HCT116 (cell line): Measurements from ENCODE around the gene PCMT1. TPM values are rescaled to one million over a fixed set of nuclear protein-coding genes. Genes with fewer than 3 reads are reported as not detected.

Experiments used
- ATAC-seq: fragments of 200-7000 bp; cut with Tn5 transposase; 2 replicates; pipeline ENCODE4 v1.9.1; 2020; ENCODE audit warnings: mild to moderate bottlenecking, moderate library complexity
- BruUV-seq: library from RNA; stranded (reverse); fragments of 400-500 nt; replicated peaks from 2 replicates; lab custom pipeline; 2021; lab: Mats Ljungman, UMichigan
- CTCF ChIA-PET: fragments of 300-600 bp; sonication (Branson Sonifier 250); formaldehyde crosslinking; loops from one replicate; lab custom pipeline; 2021; ENCODE audit warnings: antibody characterized with exemption; lab: Charles Lee
- POLR2A ChIA-PET: fragments of 300-600, 350-600 bp; sonication (Branson Sonifier 250); formaldehyde crosslinking; loops from one replicate; lab custom pipeline; 2021; ENCODE audit warnings: antibody characterized with exemption; lab: Charles Lee
- RAD21 ChIA-PET, 2 experiments: fragments of 300-600 bp; sonication (Branson Sonifier 250); formaldehyde crosslinking; loops; one replicate each; lab custom pipeline; 2023; ENCODE audit warnings: low total read pairs in 2 of 2; ENCODE audit not compliant: uncharacterized antibody in 2 of 2, unreplicated experiment in 2 of 2, low non-redundant PET in 1 of 2; lab: Charles Lee
- DNase-seq: peaks from one replicate; pipeline ENCODE4 v3.0.0-alpha.2; 2010; ENCODE audit warnings: low read depth, low spot score
- H2AFZ ChIP-seq: fragments of 200-600 bp; shearing (Covaris generic), sonication (generic); 2 replicates; pipeline ENCODE4 v1.6.1; 2017; ENCODE audit warnings: low read depth, mixed run types, mixed read lengths, antibody characterized with exemption, low read length; ENCODE audit not compliant: poor library complexity, severe bottlenecking
- H3K27ac ChIP-seq: 2 replicates; pipeline ENCODE4 v1.5.1; 2012; ENCODE audit warnings: low read depth, low read length
- H3K27me3 ChIP-seq: fragments of 200-600 bp; sonication (generic); 2 replicates; pipeline ENCODE4 v1.6.1; 2016; ENCODE audit warnings: mixed run types, low read length, mixed read lengths; ENCODE audit not compliant: insufficient read depth
- H3K36me3 ChIP-seq, 2 experiments: fragments of 200-500 bp in 1 of 2; fragments of 200-600 bp in 1 of 2; sonication (Bioruptor generic) in 1 of 2; sonication (generic) in 1 of 2; 2 replicates each; pipeline versions ENCODE4 v1.5.1 to v1.6.1; 2014 to 2016; ENCODE audit warnings: low read length in 2 of 2, inconsistent platforms in 1 of 2, mixed read lengths in 1 of 2, mixed run types in 1 of 2; ENCODE audit not compliant: insufficient read depth in 2 of 2, control insufficient read depth in 1 of 2
- H3K4me1 ChIP-seq, 2 experiments: fragments of 200-600 bp in 1 of 2; sonication (generic) in 1 of 2; 2 replicates each; pipeline versions ENCODE4 v1.5.1 to v1.6.1; 2012 to 2017; ENCODE audit warnings: low read length in 2 of 2, inconsistent platforms in 1 of 2, mild to moderate bottlenecking in 1 of 2, mixed read lengths in 1 of 2, mixed run types in 1 of 2, moderate library complexity in 1 of 2; ENCODE audit not compliant: insufficient read depth in 2 of 2, control insufficient read depth in 1 of 2
- H3K4me2 ChIP-seq: fragments of 200-600 bp; sonication (generic); 2 replicates; pipeline ENCODE4 v1.6.1; 2017; ENCODE audit warnings: mixed run types, low read length, mixed read lengths
- H3K4me3 ChIP-seq, 2 experiments: fragments of 200-600 bp in 1 of 2; sonication (generic) in 1 of 2; replicated peaks in 1 of 2; 2 replicates each; pipeline ENCODE4 v1.5.1; 2011 to 2016; ENCODE audit warnings: low read length in 2 of 2, control low read depth in 1 of 2, low read depth in 1 of 2, mild to moderate bottlenecking in 1 of 2, mixed read lengths in 1 of 2, mixed run types in 1 of 2
- H3K79me2 ChIP-seq: fragments of 200-600 bp; sonication (generic); 2 replicates; pipeline ENCODE4 v1.6.1; 2017; ENCODE audit warnings: mild to moderate bottlenecking, mixed run types, low read length, moderate library complexity, mixed read lengths; ENCODE audit not compliant: insufficient read depth
- H3K9ac ChIP-seq: fragments of 200-600 bp; sonication (generic); 2 replicates; pipeline ENCODE4 v1.6.1; 2016; ENCODE audit warnings: low read length, mixed read lengths
- H3K9me2 ChIP-seq: fragments of 200-600 bp; sonication (generic), shearing (Covaris generic); 2 replicates; pipeline ENCODE4 v1.6.1; 2017; ENCODE audit warnings: mixed run types, mild to moderate bottlenecking, moderate library complexity; ENCODE audit not compliant: insufficient read depth
- H3K9me3 ChIP-seq, 2 experiments: fragments of 200-500 bp in 1 of 2; fragments of 200-600 bp in 1 of 2; sonication (Bioruptor generic) in 1 of 2; sonication (generic) in 1 of 2; 2 replicates each; pipeline ENCODE4 v1.6.1; 2014 to 2017; ENCODE audit warnings: low read length in 2 of 2, mixed read lengths in 2 of 2, inconsistent platforms in 1 of 2, low read depth in 1 of 2, mild to moderate bottlenecking in 1 of 2, mixed run types in 1 of 2, moderate library complexity in 1 of 2; ENCODE audit not compliant: control insufficient read depth in 1 of 2, insufficient read depth in 1 of 2
- H4K20me1 ChIP-seq: fragments of 200-600 bp; sonication (generic), shearing (Covaris generic); 2 replicates; pipeline ENCODE4 v1.6.1; 2017; ENCODE audit warnings: mixed run types, mild to moderate bottlenecking, moderate library complexity; ENCODE audit not compliant: insufficient read depth
- ATF3 ChIP-seq: IDR thresholded peaks from 2 replicates; pipeline ENCODE4 v1.6.1; 2012
- CBX3 ChIP-seq: IDR thresholded peaks from 2 replicates; pipeline ENCODE4 v1.6.1; 2012; ENCODE audit warnings: low read depth
- CEBPB ChIP-seq: IDR thresholded peaks from 2 replicates; pipeline ENCODE4 v1.6.1; 2012; ENCODE audit warnings: low read depth
- EZH2phosphoT487 ChIP-seq: fragments of 200-600 bp; IDR thresholded peaks from 2 replicates; pipeline ENCODE4 v1.6.1; 2018; ENCODE audit warnings: antibody characterized with exemption, borderline replicate concordance
- RAD21 ChIP-seq: IDR thresholded peaks from 2 replicates; pipeline ENCODE4 v1.6.1; 2012; ENCODE audit warnings: low read depth, mild to moderate bottlenecking
- REST ChIP-seq: IDR thresholded peaks from 2 replicates; pipeline ENCODE4 v1.6.1; 2012; ENCODE audit warnings: low read depth
- SIN3A ChIP-seq: IDR thresholded peaks from 2 replicates; pipeline ENCODE4 v1.6.1; 2012; ENCODE audit warnings: low read depth
- SP1 ChIP-seq: IDR thresholded peaks from 2 replicates; pipeline ENCODE4 v1.6.1; 2012; ENCODE audit warnings: low read depth
- SRF ChIP-seq: IDR thresholded peaks from 2 replicates; pipeline ENCODE4 v1.6.1; 2012; ENCODE audit warnings: low read depth
- TCF7L2 ChIP-seq: IDR thresholded peaks from 2 replicates; pipeline ENCODE4 v1.7.0; 2011; ENCODE audit warnings: borderline replicate concordance, inconsistent platforms; ENCODE audit not compliant: insufficient read depth, insufficient read length; ENCODE audit errors: extremely low read depth
- ZFX ChIP-seq: fragments of 450-650 bp; IDR thresholded peaks from 2 replicates; pipeline ENCODE4 v1.6.1; 2017
- intact Hi-C: fragments of 100-400 bp; cut with micrococcal nuclease; formaldehyde crosslinking; loops from 2 replicates; pipeline ENCODE4 v1.10.0; 2022
- total RNA-seq: library from RNA; stranded (reverse); gene quantifications from one replicate; pipeline ENCODE4 v1.2.1, GENCODE V29; 2021; ENCODE audit not compliant: unreplicated experiment
- TF ChIP-seq, protein P1 (sequence below): IDR thresholded peaks from 2 replicates; pipeline ENCODE4 v1.6.1; 2011; ENCODE audit warnings: mild to moderate bottlenecking, low read length, moderate library complexity; ENCODE audit not compliant: insufficient replicate concordance; ENCODE audit errors: extremely low read depth

PCMT1 gene
- total RNA-seq, 1 experiment from 2014 or later: 86.9 TPM

- H4K20me1 ChIP-seq: no peaks in the 10 kb centered on the region
- POLR2A ChIA-PET: no interaction called here
- no TSS peak for BruUV-seq
- no peak for DNase-seq
- no peak overlapping the region for H3K4me2 ChIP-seq
- H3K27me3 ChIP-seq: no peaks in the 10 kb centered on the region
- no peak overlapping the region for H3K4me3 ChIP-seq
- CTCF ChIA-PET: no interaction called here
- no peak for ATAC-seq
- no peak overlapping the region for H3K9ac ChIP-seq
- peaks cover 2 to 14% of the 10 kb centered on the region in 2 experiments; a peak in 2 of 4 replicates for H3K4me1 ChIP-seq
- RAD21 ChIA-PET: no interaction called here
- no peak overlapping the region for H3K27ac ChIP-seq
- H3K36me3 ChIP-seq: peaks cover 0 to 10% of the 10 kb centered on the region in 2 experiments; a peak in 2 of 4 replicates
- no peaks in the 10 kb centered on the region for H3K9me2 ChIP-seq
- peaks cover 0 to 8% of the 10 kb centered on the region in 2 experiments; a peak in 1 of 4 replicates for H3K9me3 ChIP-seq
- TF ChIP-seq ZFX (no peak), ATF3 (no peak), SRF (no peak), CEBPB (no peak), SIN3A (no peak), REST (no peak), EZH2phosphoT487 (no peak), CBX3 (no peak), SP1 (no peak), RAD21 (no peak), TCF7L2 (no peak)
- TF ChIP-seq, protein P1, sequence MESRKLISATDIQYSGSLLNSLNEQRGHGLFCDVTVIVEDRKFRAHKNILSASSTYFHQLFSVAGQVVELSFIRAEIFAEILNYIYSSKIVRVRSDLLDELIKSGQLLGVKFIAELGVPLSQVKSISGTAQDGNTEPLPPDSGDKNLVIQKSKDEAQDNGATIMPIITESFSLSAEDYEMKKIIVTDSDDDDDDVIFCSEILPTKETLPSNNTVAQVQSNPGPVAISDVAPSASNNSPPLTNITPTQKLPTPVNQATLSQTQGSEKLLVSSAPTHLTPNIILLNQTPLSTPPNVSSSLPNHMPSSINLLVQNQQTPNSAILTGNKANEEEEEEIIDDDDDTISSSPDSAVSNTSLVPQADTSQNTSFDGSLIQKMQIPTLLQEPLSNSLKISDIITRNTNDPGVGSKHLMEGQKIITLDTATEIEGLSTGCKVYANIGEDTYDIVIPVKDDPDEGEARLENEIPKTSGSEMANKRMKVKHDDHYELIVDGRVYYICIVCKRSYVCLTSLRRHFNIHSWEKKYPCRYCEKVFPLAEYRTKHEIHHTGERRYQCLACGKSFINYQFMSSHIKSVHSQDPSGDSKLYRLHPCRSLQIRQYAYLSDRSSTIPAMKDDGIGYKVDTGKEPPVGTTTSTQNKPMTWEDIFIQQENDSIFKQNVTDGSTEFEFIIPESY: no peak
- H2AFZ ChIP-seq: no peak overlapping the region
- peaks cover 86% of the 10 kb centered on the region for H3K79me2 ChIP-seq
- intact Hi-C loops: no loop called here
These were observed 14.3 kb downstream of the PCMT1 start for GRCh38 chr6:149763866-149764265.
